Duodenal mucosa (tissue), 2 donors: Measurements from ENCODE around the gene HMGCL.
"Not testable (repeated sequence)": the region's sequence is repeated elsewhere in the genome, so short reads cannot be mapped to it uniquely, and the experiment has no call there.

Experiments used
- H3K27ac ChIP-seq: one replicate; pipeline ENCODE4 v1.7.0; 2013; ENCODE audit warnings: low read depth, low read length
- H3K27me3 ChIP-seq, 2 donors: one replicate each; pipeline ENCODE4 v1.7.0; 2013; ENCODE audit warnings: low read length in 2 of 2, control low read depth in 1 of 2; ENCODE audit not compliant: insufficient read depth in 2 of 2, control insufficient read depth in 1 of 2
- H3K36me3 ChIP-seq, 2 donors: one replicate each; pipeline ENCODE4 v1.7.0; 2013; ENCODE audit warnings: low read length in 2 of 2, control low read depth in 1 of 2; ENCODE audit not compliant: insufficient read depth in 2 of 2, control insufficient read depth in 1 of 2
- H3K4me1 ChIP-seq, 2 donors: one replicate each; pipeline ENCODE4 v1.7.0; 2013; ENCODE audit warnings: low read length in 2 of 2, control low read depth in 1 of 2; ENCODE audit not compliant: insufficient read depth in 2 of 2, control insufficient read depth in 1 of 2
- H3K4me3 ChIP-seq, 2 donors: one replicate each; pipeline ENCODE4 v1.7.0; 2013; ENCODE audit warnings: low read length in 2 of 2, low read depth in 1 of 2
- H3K9ac ChIP-seq, 2 donors: one replicate each; pipeline ENCODE4 v1.7.0; 2013; ENCODE audit warnings: low read length in 2 of 2, low read depth in 1 of 2
- H3K9me3 ChIP-seq, 2 donors: one replicate each; pipeline ENCODE4 v1.7.0; 2013; ENCODE audit warnings: low read length in 2 of 2, control low read depth in 1 of 2; ENCODE audit not compliant: control insufficient read depth in 1 of 2

The HMGCL gene

DNA sequence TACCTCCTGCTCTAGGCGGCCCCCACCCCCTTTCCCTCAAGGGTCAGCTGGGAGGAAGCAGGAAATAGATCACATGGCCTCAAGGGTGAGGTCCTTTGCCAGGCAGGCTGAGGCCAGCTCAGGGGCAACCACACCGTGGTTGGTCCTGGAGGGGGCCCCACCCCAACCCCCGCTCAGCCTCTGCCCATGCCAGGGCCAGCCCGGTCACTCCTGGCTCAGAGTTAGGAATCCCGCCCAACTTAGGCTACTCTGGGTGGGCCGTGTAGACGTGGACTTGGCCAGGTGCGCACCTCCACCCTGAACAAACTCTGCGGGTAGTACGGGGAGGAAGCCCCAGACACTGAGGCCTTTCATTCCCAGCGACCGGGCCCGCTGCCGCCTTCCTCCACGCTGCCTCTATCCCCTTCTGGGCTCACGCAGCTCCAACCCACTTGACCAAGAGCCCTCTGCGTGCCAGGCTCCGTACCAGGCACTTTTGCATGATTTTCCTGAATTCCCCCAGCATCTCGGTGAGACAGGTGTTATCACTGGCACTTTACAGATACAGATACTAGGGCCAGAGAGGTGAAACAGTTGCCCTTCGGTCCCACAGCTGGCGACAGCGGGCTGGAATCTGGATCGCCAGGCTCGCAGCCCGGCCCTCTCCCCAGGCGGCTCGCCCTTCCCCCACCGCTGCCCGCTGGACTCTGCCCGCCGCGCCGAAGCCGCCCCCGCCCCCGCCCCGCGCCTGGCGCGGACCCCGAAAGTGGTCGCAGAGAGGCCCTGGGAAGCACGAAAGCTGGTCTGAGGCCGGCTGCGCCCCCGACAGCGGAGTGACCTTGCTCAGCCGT is 25.4 kb downstream of the HMGCL start:
- Histone ChIP-seq H3K36me3 (peaks cover 13 to 40% of the 10 kb centered on the region in 2 donors), H3K9me3 (no peaks in the 10 kb centered on the region), H3K4me3 (peak overlapping the region; percentile 88 to 89), H3K27me3 (no peaks in the 10 kb centered on the region), H3K4me1 (peaks cover 25 to 36% of the 10 kb centered on the region in 2 donors), H3K9ac (peak overlapping the region; percentile 87 to 94), H3K27ac (peak overlapping the region; percentile 96)

DNA sequence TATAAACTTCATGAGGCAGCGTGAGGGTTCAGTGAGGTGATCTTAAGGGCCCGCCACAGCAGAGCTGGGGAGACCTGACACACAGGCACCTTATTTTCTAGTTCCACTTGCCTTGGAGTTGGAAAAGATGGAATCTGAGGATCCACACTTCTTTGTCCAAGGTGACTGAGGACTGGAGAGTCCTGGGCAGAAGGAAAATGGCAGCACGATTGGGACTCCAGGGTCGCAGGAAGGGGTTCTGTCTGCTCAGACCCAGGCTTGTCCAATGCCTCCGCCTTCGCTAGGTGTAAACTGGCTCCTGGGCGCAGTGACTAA is 26.0 kb downstream of the HMGCL start:
- Histone ChIP-seq H3K36me3 (peaks cover 13 to 44% of the 10 kb centered on the region in 2 donors), H3K4me1 (peaks cover 25 to 36% of the 10 kb centered on the region in 2 donors), H3K9ac (peak overlapping the region; percentile 87 to 94), H3K4me3 (peak overlapping the region; percentile 88 to 89), H3K9me3 (no peaks in the 10 kb centered on the region), H3K27ac (peak overlapping the region; percentile 96), H3K27me3 (no peaks in the 10 kb centered on the region)

DNA sequence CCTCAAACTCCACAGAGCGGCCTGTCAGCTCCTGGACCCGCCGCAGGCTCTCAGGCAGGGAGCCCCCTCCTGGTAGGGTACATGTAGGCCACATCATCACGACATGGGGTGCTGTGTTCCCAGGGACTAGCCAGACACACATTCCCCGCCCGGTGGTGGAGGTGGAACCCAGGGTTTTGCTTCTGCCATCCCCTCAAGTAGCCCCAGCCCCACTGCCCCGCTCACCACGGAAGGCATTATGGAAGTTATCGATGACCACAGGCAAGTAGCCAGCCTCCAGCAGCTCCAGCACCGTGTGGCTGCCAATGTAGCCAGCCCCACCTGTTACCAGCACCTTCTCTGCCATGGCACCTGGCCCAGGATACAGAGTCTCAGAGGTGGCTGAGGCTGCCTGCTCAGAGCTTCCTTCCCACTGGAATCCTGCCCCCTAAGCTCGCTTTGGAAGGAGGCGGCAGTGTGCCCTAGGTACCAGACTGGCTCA is 26.5 kb downstream of the HMGCL start:
- Histone ChIP-seq H3K36me3 (peaks cover 13 to 41% of the 10 kb centered on the region in 2 donors), H3K4me1 (peaks cover 25 to 36% of the 10 kb centered on the region in 2 donors), H3K27me3 (no peaks in the 10 kb centered on the region), H3K27ac (peak overlapping the region; percentile 96), H3K9me3 (no peaks in the 10 kb centered on the region), H3K9ac (peak overlapping the region; percentile 87 to 94), H3K4me3 (peak overlapping the region; percentile 88 to 89)

DNA sequence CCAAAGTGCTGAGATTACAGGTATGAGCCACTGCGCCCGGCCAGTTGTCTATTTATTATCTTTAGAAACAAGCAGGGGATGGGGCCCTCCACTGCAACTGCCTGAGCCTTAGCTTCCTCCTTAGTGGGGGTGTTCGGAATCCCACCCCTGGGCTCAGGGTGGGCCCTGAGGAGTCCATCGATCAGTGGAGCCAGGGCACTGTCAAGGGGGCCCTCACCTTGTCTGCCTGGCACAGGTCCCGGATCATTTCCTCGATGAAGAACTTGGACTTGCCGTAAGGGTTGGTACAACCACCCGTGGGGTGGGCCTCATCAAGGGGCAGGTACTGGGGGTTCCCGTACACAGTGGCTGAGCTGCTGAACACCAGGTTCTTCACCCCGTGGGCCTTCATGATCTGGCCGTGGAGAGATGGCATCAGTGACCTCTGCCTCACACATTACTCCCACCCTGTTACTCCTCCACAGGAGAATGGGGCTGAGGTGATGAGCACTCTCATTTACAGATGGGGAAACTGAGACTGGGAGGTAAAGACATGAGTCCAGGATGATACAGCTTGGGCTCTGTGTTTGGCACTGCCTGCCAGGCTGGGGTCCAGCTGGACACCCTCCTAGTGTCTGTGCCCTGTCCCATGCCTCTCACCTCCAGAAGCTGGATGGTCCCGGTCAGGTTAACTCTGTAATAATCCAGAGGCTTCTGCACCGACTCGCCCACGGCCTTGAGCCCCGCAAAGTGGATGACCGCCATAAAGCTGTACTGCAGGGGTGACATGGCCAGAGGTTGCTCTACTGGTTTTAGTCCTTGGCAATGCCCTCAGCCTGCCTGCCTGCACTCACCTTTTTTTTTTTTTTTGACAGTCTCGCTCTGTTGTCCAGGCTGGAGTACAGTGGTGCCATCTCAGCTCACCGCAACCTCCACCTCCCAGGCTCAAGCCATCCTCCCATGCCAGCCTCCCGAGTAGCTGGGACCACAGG is 27.5 kb downstream of the HMGCL start:
- H3K36me3 ChIP-seq = peaks cover 13 to 38% of the 10 kb centered on the region in 2 donors
- no peaks in the 10 kb centered on the region for H3K27me3 ChIP-seq
- H3K27ac ChIP-seq = no peak overlapping the region
- H3K9ac ChIP-seq = no peak overlapping the region
- no peak overlapping the region for H3K4me3 ChIP-seq
- H3K4me1 ChIP-seq = peaks cover 30 to 44% of the 10 kb centered on the region in 2 donors
- no peaks in the 10 kb centered on the region for H3K9me3 ChIP-seq

DNA sequence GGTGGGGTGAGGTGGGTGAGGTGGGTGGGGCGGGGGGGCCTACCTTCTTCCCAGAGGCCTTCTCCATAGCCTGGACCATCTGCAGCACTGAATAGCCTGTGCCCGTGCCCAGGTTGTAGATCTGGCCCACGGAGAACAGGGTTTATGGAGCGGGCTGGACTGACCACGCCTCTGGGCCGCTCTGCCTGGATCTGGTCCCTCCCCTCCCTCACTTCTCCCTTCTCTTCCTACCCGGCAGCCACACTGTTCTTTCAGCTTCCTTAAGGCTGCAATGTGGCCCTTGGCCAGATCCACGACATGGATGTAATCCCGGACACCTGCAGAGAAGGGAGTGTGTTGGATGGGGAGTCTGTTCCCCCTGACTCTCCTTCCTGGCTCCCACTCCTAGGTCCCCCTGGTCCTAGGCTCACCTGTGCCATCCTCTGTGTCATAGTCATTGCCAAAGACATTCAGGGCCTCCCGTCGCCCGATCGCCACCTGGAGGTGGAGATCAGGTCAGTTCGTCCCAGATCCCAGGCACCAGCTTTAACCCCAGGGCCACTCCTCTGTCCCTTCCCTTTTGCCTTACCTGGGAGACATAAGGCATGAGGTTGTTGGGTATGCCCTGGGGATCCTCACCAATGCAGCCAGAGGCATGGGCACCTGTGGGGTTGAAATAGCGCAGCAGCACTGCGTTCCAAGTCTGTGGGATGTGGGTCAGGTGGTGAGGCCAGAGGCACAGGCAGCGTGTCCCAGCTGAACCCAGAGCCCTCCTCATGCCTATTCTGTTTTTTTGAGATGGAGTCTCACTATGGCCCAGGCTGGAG is 28.6 kb downstream of the HMGCL start:
- H3K4me1 ChIP-seq = peaks cover 29 to 49% of the 10 kb centered on the region in 2 donors
- H3K4me3 ChIP-seq = no peak overlapping the region
- H3K27ac ChIP-seq = no peak overlapping the region
- H3K27me3 ChIP-seq = no peaks in the 10 kb centered on the region
- peaks cover 13 to 34% of the 10 kb centered on the region in 2 donors for H3K36me3 ChIP-seq
- H3K9me3 ChIP-seq = no peaks in the 10 kb centered on the region
- no peak overlapping the region for H3K9ac ChIP-seq

DNA sequence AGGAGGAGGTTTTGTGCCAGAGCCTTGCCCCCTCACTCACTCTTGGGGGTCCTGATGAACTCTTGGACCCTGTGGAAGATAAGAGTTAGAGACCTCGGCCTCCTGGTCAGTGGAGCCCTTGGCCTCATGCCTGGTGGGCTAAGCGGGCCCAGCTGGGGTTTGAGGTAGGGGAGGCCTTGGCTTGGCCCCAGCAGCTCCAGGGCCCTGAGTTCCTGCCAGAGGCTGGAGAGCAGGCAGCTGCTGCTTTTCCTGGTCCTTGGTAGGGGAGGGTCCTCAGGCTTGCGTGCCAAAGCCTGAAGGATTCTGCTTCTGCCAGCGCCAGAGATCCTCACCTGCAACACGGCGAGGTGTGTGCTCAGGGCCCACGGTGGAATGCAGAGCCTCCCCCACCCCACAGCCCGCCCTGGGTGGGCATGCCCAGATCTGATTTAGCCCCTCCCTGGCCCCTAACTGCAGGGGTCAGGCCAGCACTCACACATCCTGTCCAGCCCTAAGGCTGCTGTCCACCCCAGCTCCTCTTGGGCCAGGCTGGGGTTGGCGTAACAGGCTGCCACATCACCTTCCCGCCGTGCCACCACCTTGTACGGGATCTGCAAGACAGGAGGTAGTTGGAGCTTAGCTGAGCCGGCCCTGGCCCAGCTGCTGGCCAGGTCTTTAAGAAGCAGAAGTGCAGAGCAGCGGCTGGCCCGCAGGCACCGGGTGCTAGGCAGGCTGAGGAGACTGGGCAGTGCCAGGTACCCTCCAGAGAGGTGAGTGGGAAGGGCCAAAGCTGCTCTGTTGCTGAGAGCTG is 29.4 kb downstream of the HMGCL start:
- Histone ChIP-seq H3K27ac (no peak overlapping the region), H3K4me1 (peaks cover 26 to 46% of the 10 kb centered on the region in 2 donors)

DNA sequence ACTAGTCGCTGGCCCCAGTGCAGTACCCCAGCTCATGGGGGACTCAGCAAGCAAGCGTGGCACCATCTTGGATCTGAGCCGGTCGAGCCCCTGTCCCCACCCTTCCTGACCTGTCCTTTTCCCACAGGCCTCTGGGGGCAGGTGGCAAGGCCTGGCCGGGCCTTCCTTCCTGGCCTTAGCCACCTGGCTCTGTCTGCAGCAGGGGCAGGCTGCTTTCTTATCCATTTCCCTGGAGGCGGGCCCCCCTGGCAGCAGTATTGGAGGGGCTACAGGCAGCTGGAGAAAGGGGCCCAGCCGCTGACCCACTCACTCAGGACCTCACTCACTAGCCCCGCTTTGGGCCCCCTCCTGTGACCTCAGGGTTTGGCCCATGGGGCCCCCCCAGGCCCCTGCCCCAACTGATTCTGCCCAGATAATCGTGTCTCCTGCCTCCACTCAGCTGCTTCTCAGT is 30.5 kb downstream of the HMGCL start:
- not testable (repeated sequence) for H3K27me3 ChIP-seq, H3K27ac ChIP-seq, H3K4me3 ChIP-seq, H3K9ac ChIP-seq, H3K9me3 ChIP-seq
- Histone ChIP-seq H3K36me3 (peaks cover 13 to 34% of the 10 kb centered on the region in 2 donors), H3K4me1 (peaks cover 33 to 50% of the 10 kb centered on the region in 2 donors)

More for the DNA sequence above, 29.4 kb downstream of the HMGCL start:
- H3K36me3 ChIP-seq = peaks cover 13 to 34% of the 10 kb centered on the region in 2 donors
- H3K27me3 ChIP-seq = no peaks in the 10 kb centered on the region
- H3K9ac ChIP-seq = no peak overlapping the region
- no peaks in the 10 kb centered on the region for H3K9me3 ChIP-seq
- H3K4me3 ChIP-seq = no peak overlapping the region

DNA sequence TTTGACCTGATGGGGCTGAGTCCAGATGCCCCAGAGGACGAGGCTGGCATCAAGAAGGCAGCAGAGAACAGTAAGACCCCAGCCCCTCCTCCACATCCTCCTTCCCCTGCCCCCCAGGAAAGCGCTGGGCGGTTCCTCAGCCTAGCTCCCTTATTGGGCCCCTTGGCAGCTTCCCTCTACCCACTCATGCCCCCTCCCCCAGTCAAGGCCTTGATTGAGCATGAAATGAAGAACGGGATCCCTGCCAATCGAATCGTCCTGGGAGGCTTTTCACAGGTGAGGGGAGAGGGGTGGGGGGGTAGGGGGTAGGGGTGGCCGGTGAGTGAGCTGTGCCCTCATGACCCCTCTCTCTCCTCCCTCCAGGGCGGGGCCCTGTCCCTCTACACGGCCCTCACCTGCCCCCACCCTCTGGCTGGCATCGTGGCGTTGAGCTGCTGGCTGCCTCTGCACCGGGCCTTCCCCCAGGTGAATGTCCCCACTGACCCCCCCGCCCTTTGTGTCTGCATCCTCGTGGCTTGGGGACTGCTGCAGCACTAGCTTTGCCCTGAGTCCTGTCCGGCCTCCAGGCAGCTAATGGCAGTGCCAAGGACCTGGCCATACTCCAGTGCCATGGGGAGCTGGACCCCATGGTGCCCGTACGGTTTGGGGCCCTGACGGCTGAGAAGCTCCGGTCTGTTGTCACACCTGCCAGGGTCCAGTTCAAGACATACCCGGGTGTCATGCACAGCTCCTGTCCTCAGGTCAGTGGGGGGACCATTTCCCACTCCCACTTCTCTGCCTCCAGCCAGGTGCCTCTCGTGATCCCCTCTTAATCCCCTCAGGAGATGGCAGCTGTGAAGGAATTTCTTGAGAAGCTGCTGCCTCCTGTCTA is 31.1 kb downstream of the HMGCL start:
- Histone ChIP-seq H3K9me3 (no peaks in the 10 kb centered on the region), H3K9ac (no peak overlapping the region), H3K27me3 (no peaks in the 10 kb centered on the region), H3K4me3 (no peak overlapping the region), H3K27ac (no peak overlapping the region), H3K4me1 (peaks cover 26 to 43% of the 10 kb centered on the region in 2 donors), H3K36me3 (peaks cover 13 to 34% of the 10 kb centered on the region in 2 donors)
